ENCODE measurements around the gene VMP1. TPM values are rescaled to one million over a fixed set of nuclear protein-coding genes. Genes with fewer than 3 reads are reported as not detected.

The VMP1 gene
- total RNA-seq, 1 experiment from 2014 or later = 83.1 TPM

GRCh38 chr17:59727817-59728533, 20.5 kb downstream of the VMP1 start:
- H3K18ac ChIP-seq (ENCODE audit: insufficient read length, low read depth, low read length) = no peak overlapping the region
- Mint-ChIP-seq H3K9me3 (no peaks in the 10 kb centered on the region), H3K4me1 (peaks cover 8 to 9% of the 10 kb centered on the region in 2 experiments), H3K4me3 (no peak overlapping the region), H3K36me3 (ENCODE audit: insufficient read depth in 1 of 3, low read depth in 3 of 3) (peaks cover 0 to 4% (median 0%) of the 10 kb centered on the region in 3 experiments; a peak in 1 of 7 replicates), H3K27ac (no peak overlapping the region), H3K27me3 (ENCODE audit: low read depth) (no peaks in the 10 kb centered on the region)
- no peak overlapping the region for H2AK5ac ChIP-seq (ENCODE audit: insufficient read length, low read length)
- H3T11ph ChIP-seq (ENCODE audit: low read length) = no peak overlapping the region
- no peaks in the 10 kb centered on the region for H3K79me2 ChIP-seq (ENCODE audit: insufficient read depth, low read length)
- no peak overlapping the region for H2AFZ ChIP-seq (ENCODE audit: low read length)
- H3K23me2 ChIP-seq (ENCODE audit: insufficient read length, low read depth, low read length, poor library complexity, severe bottlenecking) = no peaks in the 10 kb centered on the region
- H3K27ac ChIP-seq (ENCODE audit: insufficient read length, low read depth, low read length) = no peak overlapping the region
- no peak overlapping the region for H4K5ac ChIP-seq (ENCODE audit: insufficient read length, low read depth, low read length)
- H4K91ac ChIP-seq (ENCODE audit: insufficient read length, low read depth, low read length) = no peak overlapping the region
- H3K4me2 ChIP-seq (ENCODE audit: insufficient read depth, insufficient read length, low read length) = no peak overlapping the region
- H2BK120ac ChIP-seq (ENCODE audit: low read depth, low read length, poor library complexity, severe bottlenecking) = no peak overlapping the region
- no peaks in the 10 kb centered on the region for H3K27me3 ChIP-seq (ENCODE audit: insufficient read depth, low read length)
- no peak overlapping the region for H2BK15ac ChIP-seq (ENCODE audit: low read depth, low read length)
- no peak overlapping the region for H3K23ac ChIP-seq (ENCODE audit: insufficient read length, low read depth, low read length)
- H2BK12ac ChIP-seq (ENCODE audit: insufficient read length, low read depth, low read length) = no peak overlapping the region
- no peak overlapping the region for H3K9ac ChIP-seq (ENCODE audit: extremely low read depth, insufficient read length, low read length)
- WGBS (ENCODE audit: extremely low coverage, insufficient read length, low lambda C conversion rate) = 100% methylated on average over 1 of the region's 1 CpG
- TF ChIP-seq CTCF (conservative IDR thresholded peaks at IDR 0.05) = no peak
- no peak overlapping the region for H2BK20ac ChIP-seq (ENCODE audit: low read depth, low read length, poor library complexity, severe bottlenecking)
- no peak for DNase-seq
- no peak overlapping the region for H3K14ac ChIP-seq (ENCODE audit: insufficient read depth, low read length)
- H2BK5ac ChIP-seq (ENCODE audit: insufficient read length, low read length) = no peak overlapping the region
- H3K9me3 ChIP-seq (ENCODE audit: control insufficient read depth, low read depth, low read length) = no peaks in the 10 kb centered on the region
- H3K79me1 ChIP-seq (ENCODE audit: insufficient read depth, low read depth, low read length, poor library complexity, severe bottlenecking) = no peaks in the 10 kb centered on the region
- H3K4me1 ChIP-seq (ENCODE audit: insufficient read depth, low read length) = no peaks in the 10 kb centered on the region; the same call in 1 of the 2 replicates
- no peaks in the 10 kb centered on the region for H4K20me1 ChIP-seq (ENCODE audit: control insufficient read depth, insufficient read depth, insufficient read length)
- H3K56ac ChIP-seq (ENCODE audit: insufficient read length, low read depth, low read length) = no peak overlapping the region
- H3K4ac ChIP-seq (ENCODE audit: low read depth, low read length) = no peak overlapping the region
- no peak overlapping the region for H4K8ac ChIP-seq (replicated peaks; ENCODE audit: insufficient read length, low read depth, low read length)

Measured in H9 (cell line).